SK-N-SH treated with all-trans-retinoic acid at 6 μM for 48 hours (cell line): ENCODE results near the gene CNTLN.

Experiments used
- ARNTL ChIP-seq: fragments of 450-650 bp; formaldehyde crosslinking; IDR thresholded peaks from 2 replicates; pipeline ENCODE4 v1.5.0; 2020; ENCODE audit warnings: low read depth, mild to moderate bottlenecking, moderate library complexity, borderline replicate concordance
- BACH2 ChIP-seq: fragments of 250-450 bp; sonication (Bioruptor Pico); IDR thresholded peaks from 2 replicates; pipeline ENCODE4 v1.9.0; 2021; ENCODE audit warnings: mild to moderate bottlenecking, borderline replicate concordance
- TOX ChIP-seq: fragments of 250-450 bp; sonication (Bioruptor Pico); IDR thresholded peaks from 2 replicates; pipeline ENCODE4 v1.8.0; 2021; ENCODE audit warnings: mild to moderate bottlenecking, moderate library complexity, borderline replicate concordance
- ZFP3 ChIP-seq: fragments of 250-450 bp; sonication (Bioruptor Pico); IDR thresholded peaks from 2 replicates; pipeline ENCODE4 v1.5.0; 2020; ENCODE audit warnings: mild to moderate bottlenecking, moderate library complexity
- ZFP30 ChIP-seq: fragments of 450-650 bp; formaldehyde crosslinking; IDR thresholded peaks from 2 replicates; pipeline ENCODE4 v1.5.0; 2022; ENCODE audit warnings: mild to moderate bottlenecking, moderate library complexity
- ZNF565 ChIP-seq: fragments of 450-650 bp; formaldehyde crosslinking; conservative IDR thresholded peaks from 2 replicates; pipeline ENCODE4 v1.5.0; 2020; ENCODE audit warnings: low read depth, mild to moderate bottlenecking, moderate library complexity
- TF ChIP-seq, protein P1 (sequence below): fragments of 250-450 bp; sonication (Bioruptor Pico); IDR thresholded peaks from 2 replicates; pipeline ENCODE4 v1.5.1; 2020; ENCODE audit warnings: low read depth, mild to moderate bottlenecking, moderate library complexity

The CNTLN gene

GRCh38 chr9:17551023-17551422 is 416.2 kb downstream of the CNTLN start (continued):
- TF ChIP-seq, protein P1, sequence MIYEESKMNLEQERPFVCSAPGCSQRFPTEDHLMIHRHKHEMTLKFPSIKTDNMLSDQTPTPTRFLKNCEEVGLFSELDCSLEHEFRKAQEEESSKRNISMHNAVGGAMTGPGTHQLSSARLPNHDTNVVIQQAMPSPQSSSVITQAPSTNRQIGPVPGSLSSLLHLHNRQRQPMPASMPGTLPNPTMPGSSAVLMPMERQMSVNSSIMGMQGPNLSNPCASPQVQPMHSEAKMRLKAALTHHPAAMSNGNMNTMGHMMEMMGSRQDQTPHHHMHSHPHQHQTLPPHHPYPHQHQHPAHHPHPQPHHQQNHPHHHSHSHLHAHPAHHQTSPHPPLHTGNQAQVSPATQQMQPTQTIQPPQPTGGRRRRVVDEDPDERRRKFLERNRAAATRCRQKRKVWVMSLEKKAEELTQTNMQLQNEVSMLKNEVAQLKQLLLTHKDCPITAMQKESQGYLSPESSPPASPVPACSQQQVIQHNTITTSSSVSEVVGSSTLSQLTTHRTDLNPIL (CRISPR knock-in tag), result no peak
- no peak for TF ChIP-seq ZFP30 (CRISPR knock-in tag)
- no peak for TF ChIP-seq ARNTL (CRISPR knock-in tag)
- no peak for TF ChIP-seq TOX (CRISPR knock-in tag)
- no peak for TF ChIP-seq BACH2 (CRISPR knock-in tag)
- no peak for TF ChIP-seq ZFP3
- no peak for TF ChIP-seq ZNF565 (CRISPR knock-in tag)
- TF ChIP-seq, all 23 proteins: peak for 0
